NCI-H82 (cell line): ENCODE measurements around the gene GCHFR.

ENCODE experiments used
- DNase-seq: peaks from one replicate; lab custom pipeline; 2025; lab: John Stamatoyannopoulos, UW

Gene GCHFR

GRCh38 chr15:40808861-40809450 lies 45.1 kb downstream of the GCHFR start:
- DNase-seq, result no peak

GRCh38 chr15:40812721-40813425 lies 49.0 kb downstream of the GCHFR start:
- DNase-seq, result no peak

GRCh38 chr15:40815042-40815698 lies 51.3 kb downstream of the GCHFR start:
- peak; percentile 52 for DNase-seq
